Smooth muscle cell of the umbilical artery (primary cell): ENCODE results near the gene TK1. TPM values are rescaled to one million over a fixed set of nuclear protein-coding genes. Genes with fewer than 3 reads are reported as not detected.

ENCODE experiments used
- total RNA-seq: library from RNA; depleted of rRNA; stranded (reverse); fragments of >200 nt; gene quantifications from 2 replicates; pipeline ENCODE4 v1.2.3, GENCODE V29; 2014

The TK1 gene, protein sequence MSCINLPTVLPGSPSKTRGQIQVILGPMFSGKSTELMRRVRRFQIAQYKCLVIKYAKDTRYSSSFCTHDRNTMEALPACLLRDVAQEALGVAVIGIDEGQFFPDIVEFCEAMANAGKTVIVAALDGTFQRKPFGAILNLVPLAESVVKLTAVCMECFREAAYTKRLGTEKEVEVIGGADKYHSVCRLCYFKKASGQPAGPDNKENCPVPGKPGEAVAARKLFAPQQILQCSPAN
- 15.1 and 45.9 TPM in 2 replicates for total RNA-seq

GRCh38 chr17:78186692-78187595 lies at the start of gene TK1, which contains the start of gene AFMID:
Gene TK1 (minus strand): TSS chr17:78187052. CDS start chr17:78186994, 58 bp downstream.
Gene AFMID (plus strand): TSS chr17:78187362. CDS start chr17:78187371, 9 bp downstream.

DNA sequence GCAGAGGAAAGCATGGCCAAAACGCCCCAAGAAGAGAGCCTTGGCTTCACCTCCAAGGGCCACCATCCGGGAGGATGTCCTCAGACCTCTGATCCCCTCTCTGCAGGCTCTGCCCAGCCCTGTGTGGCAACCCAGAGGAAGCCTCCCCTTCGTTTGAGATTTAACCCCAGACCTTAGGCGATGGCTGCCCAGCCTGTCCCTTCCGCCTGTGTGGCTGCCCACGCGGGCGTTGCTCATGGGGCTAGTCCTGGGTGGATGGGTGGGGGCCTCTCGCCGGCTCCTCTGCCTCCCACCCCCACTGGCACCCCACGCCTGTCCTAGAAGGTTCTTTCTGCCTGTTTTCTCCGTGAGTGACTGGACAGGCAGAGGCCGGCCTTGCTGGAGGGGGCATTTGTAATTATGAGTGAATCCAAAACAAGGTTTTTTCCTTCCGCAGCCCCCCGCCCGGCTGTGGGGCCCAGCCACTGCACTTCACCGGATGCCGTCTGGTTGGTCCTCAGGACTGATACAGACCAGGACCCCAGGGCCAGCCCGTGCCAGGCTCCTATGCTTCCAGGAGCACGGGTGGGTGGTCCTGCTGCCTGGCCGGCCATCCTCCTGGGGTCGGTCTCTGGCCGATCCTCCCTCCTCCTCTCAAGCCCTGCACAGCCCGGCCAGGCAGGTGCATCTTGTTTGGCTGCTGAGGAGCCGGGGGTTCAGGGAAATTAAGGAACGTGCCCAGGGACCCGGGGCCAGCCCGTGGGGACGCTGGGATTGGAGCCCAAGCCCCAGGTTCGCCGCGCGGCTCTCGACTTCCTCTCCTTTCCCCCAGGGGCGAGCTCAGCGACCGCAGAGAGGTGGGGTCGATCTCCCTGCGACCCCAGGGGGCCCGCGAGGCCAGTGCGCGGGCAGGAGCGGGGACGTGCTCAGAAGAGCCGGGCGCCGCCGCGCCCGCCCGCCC lies 44.4 kb upstream of the TK1 start, which contains the start of gene TMEM235:
TSS of gene TMEM235 (plus strand) at position 636 of the 940 bp plus-strand sequence. CDS start 393 bp downstream, outside the sequence.

DNA sequence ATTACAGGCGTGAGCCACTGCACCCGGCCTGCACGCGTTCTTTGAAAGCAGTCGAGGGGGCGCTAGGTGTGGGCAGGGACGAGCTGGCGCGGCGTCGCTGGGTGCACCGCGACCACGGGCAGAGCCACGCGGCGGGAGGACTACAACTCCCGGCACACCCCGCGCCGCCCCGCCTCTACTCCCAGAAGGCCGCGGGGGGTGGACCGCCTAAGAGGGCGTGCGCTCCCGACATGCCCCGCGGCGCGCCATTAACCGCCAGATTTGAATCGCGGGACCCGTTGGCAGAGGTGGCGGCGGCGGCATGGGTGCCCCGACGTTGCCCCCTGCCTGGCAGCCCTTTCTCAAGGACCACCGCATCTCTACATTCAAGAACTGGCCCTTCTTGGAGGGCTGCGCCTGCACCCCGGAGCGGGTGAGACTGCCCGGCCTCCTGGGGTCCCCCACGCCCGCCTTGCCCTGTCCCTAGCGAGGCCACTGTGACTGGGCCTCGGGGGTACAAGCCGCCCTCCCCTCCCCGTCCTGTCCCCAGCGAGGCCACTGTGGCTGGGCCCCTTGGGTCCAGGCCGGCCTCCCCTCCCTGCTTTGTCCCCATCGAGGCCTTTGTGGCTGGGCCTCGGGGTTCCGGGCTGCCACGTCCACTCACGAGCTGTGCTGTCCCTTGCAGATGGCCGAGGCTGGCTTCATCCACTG lies 27.3 kb upstream of the TK1 start, which contains the start of gene BIRC5:
TSS of gene BIRC5 (plus strand) at position 238 of the 690 bp plus-strand sequence. CDS start at position 302, 64 bp downstream.

GRCh38 chr17:78168242-78168902 lies 18.5 kb downstream of the TK1 start, which contains the start of gene SYNGR2:
Gene SYNGR2 (plus strand): TSS chr17:78168581. CDS start chr17:78168617, 36 bp downstream.

GRCh38 chr17:78130437-78131101 lies 56.3 kb downstream of the TK1 start, which contains the start of gene TMC8:
Gene TMC8 (plus strand): TSS chr17:78130771. CDS start chr17:78131589, 818 bp downstream.

GRCh38 chr17:78128551-78129350 lies 58.1 kb downstream of the TK1 start, which contains the start of gene TMC6:
Gene TMC6 (minus strand): TSS chr17:78128755. CDS start chr17:78126832, 1,923 bp downstream.

Other genes with a start within 250 kb of the TK1 start
- gene TNRC6C, start 228.3 kb downstream of the TK1 start, total RNA-seq, result 3.6 and 6.0 TPM in 2 replicates
- 0.42 and 1.2 TPM in 2 replicates for gene TMC6, start 58.3 kb downstream of the TK1 start, total RNA-seq
- not detected in 2 replicates for gene TMC8, start 56.3 kb downstream of the TK1 start, total RNA-seq
- not detected in 2 replicates for gene C17orf99, start 40.7 kb downstream of the TK1 start, total RNA-seq
- gene SYNGR2, start 18.5 kb downstream of the TK1 start, total RNA-seq, result 17.8 and 32.0 TPM in 2 replicates
- 24.6 and 26.4 TPM in 2 replicates for gene AFMID, start 310 bp upstream of the TK1 start, total RNA-seq
- gene BIRC5, start 27.2 kb upstream of the TK1 start, total RNA-seq, result 4.8 and 21.0 TPM in 2 replicates
- gene TMEM235, start 44.6 kb upstream of the TK1 start, total RNA-seq, result not detected in 2 replicates
- gene SOCS3, start 173.0 kb upstream of the TK1 start, total RNA-seq, result 10.2 and 81.4 TPM in 2 replicates
- 35.7 and 40.4 TPM in 2 replicates for gene PGS1, start 191.6 kb upstream of the TK1 start, total RNA-seq